Stimulated activated naive CD8-positive, alpha-beta T cell treated with anti-CD3 and anti-CD28 coated beads, Interleukin-15, Interleukin-2, amounts not matched to agents 100 ng/mL and 50 ng/mL, for 24 hours (primary cell): ENCODE results near the gene DAW1.

Experiments used
- H3K27ac Mint-ChIP-seq: one replicate; pipeline ENCODE4 v1.8.0; 2021; ENCODE audit warnings: mild to moderate bottlenecking, mixed read lengths
- H3K27me3 Mint-ChIP-seq: one replicate; pipeline ENCODE4 v1.8.0; 2021; ENCODE audit warnings: mixed read lengths
- H3K36me3 Mint-ChIP-seq: one replicate; pipeline ENCODE4 v1.8.0; 2021; ENCODE audit warnings: low read depth, mixed read lengths
- H3K4me1 Mint-ChIP-seq: one replicate; pipeline ENCODE4 v1.8.0; 2021; ENCODE audit warnings: low read depth, mixed read lengths
- H3K4me3 Mint-ChIP-seq: one replicate; pipeline ENCODE4 v1.8.0; 2021; ENCODE audit warnings: mild to moderate bottlenecking, mixed read lengths
- H3K9me3 Mint-ChIP-seq: one replicate; pipeline ENCODE4 v1.8.0; 2021; ENCODE audit warnings: mixed read lengths

The DAW1 gene

DNA sequence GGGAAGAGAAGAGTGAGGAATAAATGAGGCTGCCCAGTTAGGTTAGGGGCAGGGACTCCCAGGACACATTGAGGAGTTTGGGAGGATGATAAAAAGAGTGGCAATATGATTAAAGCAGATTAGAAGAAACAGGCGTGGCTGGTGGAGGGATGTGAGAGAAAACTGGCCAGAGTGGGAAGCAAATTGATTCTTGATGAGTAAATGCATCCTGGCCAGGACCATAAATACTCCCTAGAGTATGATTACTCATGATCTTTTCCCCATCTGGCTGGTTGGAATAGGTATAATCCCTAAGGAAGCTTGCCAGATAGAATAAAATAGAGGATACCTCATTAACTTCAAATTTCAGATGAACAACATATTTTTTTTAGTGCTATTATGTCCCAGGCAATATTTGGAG is 21.5 kb upstream of the DAW1 start:
- no peak overlapping the region for H3K27ac Mint-ChIP-seq
- no peak overlapping the region for H3K4me3 Mint-ChIP-seq
- peaks cover 15% of the 10 kb centered on the region for H3K27me3 Mint-ChIP-seq
- H3K36me3 Mint-ChIP-seq = no peaks in the 10 kb centered on the region
- peaks cover 4% of the 10 kb centered on the region for H3K9me3 Mint-ChIP-seq
- peaks cover 8% of the 10 kb centered on the region for H3K4me1 Mint-ChIP-seq

DNA sequence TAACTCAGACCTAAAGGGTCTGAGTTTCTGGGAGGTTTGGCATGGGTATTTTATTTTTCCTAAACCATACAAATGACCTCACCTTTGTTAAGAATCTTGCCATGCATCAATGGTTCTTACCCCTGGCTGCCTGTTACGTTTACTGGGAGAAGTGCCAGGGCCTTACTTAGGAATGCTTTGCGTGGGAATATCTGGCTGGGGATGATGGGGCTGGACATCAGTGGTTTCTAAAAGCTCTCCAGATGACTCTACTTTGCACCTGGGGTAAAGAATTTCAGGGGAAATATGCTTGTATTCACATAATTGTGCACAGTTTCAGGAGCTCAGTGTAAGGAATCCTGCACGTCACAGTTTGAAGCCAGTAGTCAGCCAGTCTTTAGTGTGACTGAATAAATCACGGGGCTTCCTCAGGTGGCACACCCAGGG is 18.2 kb upstream of the DAW1 start:
- Mint-ChIP-seq H3K4me3 (no peak overlapping the region), H3K9me3 (no peaks in the 10 kb centered on the region), H3K27ac (no peak overlapping the region), H3K4me1 (peaks cover 3% of the 10 kb centered on the region), H3K36me3 (no peaks in the 10 kb centered on the region), H3K27me3 (peaks cover 23% of the 10 kb centered on the region)

DNA sequence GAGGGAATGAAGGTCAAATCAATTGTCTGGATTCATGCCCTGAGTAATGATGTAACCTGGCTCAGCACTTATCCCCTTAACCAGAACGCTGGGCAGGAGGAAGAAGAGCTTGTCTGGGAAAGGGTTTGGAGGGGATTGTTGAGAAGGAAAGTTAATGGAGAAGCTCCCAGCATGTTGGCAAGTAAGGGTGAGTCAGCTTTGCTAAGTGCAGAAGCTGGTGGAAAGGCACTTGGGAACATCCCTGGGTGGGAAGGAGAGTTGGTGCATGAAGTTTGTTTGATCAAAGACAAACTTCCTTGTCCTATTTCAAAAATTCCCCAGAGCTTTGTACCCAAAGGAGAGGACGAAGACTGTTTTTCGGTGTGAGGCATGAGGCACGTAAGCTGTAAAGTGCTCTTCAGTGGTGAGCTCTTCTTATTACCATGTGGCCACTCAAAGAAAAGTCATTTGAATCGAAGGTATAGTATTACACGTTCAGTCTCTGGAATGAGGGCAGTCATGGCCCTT is 17.6 kb upstream of the DAW1 start:
- H3K9me3 Mint-ChIP-seq = no peaks in the 10 kb centered on the region
- no peaks in the 10 kb centered on the region for H3K4me1 Mint-ChIP-seq
- H3K36me3 Mint-ChIP-seq = no peaks in the 10 kb centered on the region
- peaks cover 23% of the 10 kb centered on the region for H3K27me3 Mint-ChIP-seq
- no peak overlapping the region for H3K4me3 Mint-ChIP-seq
- no peak overlapping the region for H3K27ac Mint-ChIP-seq

DNA sequence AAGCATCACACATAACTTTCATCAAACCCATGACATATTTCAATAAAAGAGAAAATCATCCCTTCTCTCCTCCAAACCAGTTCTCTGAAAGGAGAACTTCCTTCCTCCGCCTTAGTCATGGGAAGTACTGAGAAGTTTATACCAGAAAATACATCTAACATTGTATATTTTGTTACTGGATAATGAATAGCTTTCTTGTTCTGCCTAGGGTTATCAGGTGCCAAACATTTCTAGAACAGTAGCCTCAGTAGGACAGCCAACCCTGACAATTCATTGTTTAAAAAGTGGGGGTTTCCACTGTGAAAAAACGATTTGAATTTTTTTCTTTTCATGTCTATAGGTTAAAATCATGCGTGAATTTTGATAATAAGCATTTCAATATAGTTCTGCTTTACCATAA is 16.0 kb upstream of the DAW1 start:
- H3K27me3 Mint-ChIP-seq = peaks cover 23% of the 10 kb centered on the region
- H3K4me1 Mint-ChIP-seq = no peaks in the 10 kb centered on the region
- H3K9me3 Mint-ChIP-seq = no peaks in the 10 kb centered on the region
- no peak overlapping the region for H3K27ac Mint-ChIP-seq
- no peaks in the 10 kb centered on the region for H3K36me3 Mint-ChIP-seq
- H3K4me3 Mint-ChIP-seq = no peak overlapping the region

DNA sequence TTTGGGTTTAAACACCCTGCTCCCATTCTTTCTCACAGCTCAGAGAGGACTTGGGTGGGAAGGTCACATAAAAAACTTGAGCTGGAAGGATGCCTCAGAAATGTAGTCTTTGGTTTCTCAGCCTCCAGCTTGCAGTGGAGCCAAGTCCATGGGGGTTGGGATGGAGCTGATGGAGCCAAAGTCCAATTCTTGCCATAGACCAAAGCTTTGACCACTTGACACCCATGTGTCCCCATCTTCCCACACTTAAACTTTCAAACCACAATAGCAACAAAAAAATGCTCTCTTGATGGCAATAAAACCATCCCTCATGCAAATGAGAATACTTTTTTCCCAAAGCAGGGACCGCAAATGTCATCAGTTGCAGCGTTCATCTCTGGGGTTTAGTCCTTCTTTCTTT is 14.7 kb upstream of the DAW1 start:
- Mint-ChIP-seq H3K4me1 (no peaks in the 10 kb centered on the region), H3K4me3 (no peak overlapping the region), H3K27me3 (peaks cover 18% of the 10 kb centered on the region), H3K27ac (no peak overlapping the region), H3K36me3 (no peaks in the 10 kb centered on the region), H3K9me3 (no peaks in the 10 kb centered on the region)

DNA sequence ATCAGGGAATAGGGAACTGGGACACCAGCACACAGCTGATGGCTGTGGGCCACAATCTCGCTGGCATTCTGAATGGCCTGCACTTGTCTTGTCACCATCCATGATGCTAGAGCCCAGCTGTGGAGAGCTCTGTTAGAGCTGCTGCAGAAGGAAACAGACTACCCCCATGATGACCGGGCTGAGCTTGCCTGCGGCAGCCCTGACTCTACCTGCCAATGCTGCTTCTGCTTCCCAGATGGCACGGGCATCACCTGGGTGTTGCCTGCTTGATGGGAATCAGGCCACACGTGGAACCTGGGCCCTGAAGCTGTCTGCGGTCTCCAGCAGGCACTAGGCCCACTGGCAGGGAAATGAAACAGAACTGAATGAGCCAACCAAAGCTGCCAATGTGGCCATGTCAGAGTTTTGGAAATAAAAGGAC is 11.2 kb upstream of the DAW1 start:
- Mint-ChIP-seq H3K4me1 (no peaks in the 10 kb centered on the region), H3K4me3 (no peak overlapping the region), H3K9me3 (no peaks in the 10 kb centered on the region), H3K27ac (no peak overlapping the region), H3K36me3 (no peaks in the 10 kb centered on the region), H3K27me3 (peaks cover 4% of the 10 kb centered on the region)

DNA sequence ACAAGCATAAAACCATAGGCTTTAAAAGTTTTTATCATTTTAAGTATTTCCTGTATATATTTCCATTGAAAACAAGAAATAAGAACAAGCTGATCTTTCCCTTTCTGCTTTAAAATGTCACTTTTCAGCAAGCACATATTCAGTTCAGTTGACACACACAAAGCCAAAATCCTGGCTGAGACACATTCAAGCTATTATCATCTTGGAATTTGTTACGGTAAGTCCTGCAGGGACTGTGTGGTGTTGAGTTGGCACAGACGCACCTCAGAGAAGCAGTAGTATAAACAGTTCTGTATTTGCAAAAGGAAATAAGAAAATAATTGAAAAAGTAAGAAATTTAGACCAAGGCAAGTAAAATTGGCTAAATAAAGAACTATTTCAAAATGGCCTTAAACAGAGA is 10.4 kb upstream of the DAW1 start:
- Mint-ChIP-seq H3K36me3 (no peaks in the 10 kb centered on the region), H3K4me3 (no peak overlapping the region), H3K9me3 (no peaks in the 10 kb centered on the region), H3K27me3 (peaks cover under 1% of the 10 kb centered on the region), H3K4me1 (no peaks in the 10 kb centered on the region), H3K27ac (no peak overlapping the region)

DNA sequence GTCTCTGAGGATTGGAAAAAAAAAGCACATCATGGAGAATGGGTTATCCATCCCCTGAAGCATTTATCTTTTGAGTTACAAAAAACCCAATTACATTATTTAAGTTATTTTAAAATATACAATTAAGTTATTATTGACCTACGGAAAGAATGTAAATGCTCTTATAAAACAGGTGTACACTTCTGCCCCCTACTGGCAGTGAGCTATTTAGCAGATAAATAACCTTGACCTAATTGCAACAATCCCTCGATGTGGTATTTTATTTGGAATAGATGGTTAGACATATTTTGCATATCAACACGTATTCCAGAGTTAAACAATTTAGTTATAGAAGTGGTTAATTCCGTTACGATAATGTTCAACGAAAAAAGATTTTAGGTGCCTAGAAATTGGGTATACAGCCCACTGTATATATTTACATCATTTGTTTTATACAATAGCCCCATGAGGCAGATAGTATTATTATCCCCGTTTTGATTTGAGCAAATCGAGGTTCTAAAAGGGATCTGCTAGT is 9.1 kb upstream of the DAW1 start:
- Mint-ChIP-seq H3K4me1 (no peaks in the 10 kb centered on the region), H3K4me3 (no peak overlapping the region), H3K9me3 (no peaks in the 10 kb centered on the region), H3K36me3 (no peaks in the 10 kb centered on the region), H3K27me3 (peaks cover 5% of the 10 kb centered on the region), H3K27ac (no peak overlapping the region)

DNA sequence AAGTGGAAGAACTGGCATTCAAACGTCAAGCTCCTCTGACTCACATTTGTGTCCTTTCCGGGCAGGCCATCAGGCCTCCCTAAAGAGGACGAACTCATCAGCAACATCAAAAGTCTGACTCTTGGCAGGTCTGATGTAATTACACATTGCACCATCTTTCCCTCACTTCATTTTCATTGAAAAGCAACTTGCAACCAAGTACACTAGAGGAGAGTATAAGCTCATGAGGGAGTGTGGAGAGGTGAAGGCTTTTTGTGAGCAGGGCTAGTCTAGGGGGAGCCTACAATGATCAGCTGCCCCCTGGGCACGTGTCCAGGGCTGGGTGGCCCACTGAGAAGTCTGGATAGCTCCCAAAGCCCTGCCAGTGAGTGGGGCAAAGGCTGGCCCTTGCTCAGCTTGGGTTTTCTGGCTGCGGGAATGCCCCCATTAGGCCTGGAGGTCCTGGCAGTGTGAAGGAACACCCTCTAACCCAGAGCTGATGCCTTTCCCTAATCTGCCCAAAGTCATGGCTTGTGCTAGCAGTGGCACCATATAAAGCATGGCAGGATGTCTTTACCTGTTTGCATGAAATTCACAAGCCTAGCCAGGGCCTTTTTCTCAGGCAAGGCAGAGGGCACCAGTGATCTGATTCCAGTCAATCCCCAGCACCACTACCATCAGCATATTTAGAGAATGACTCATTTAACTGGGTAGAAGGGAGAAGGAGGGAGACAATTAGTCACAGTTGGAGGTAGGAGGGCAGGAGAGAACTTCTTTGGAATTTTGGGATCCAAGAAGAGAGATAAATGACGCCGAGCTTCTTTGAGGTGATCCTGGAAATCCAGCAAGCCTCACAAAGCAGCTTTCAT is 8.5 kb upstream of the DAW1 start:
- no peaks in the 10 kb centered on the region for H3K36me3 Mint-ChIP-seq
- H3K27me3 Mint-ChIP-seq = peaks cover 6% of the 10 kb centered on the region
- no peak overlapping the region for H3K27ac Mint-ChIP-seq
- no peaks in the 10 kb centered on the region for H3K4me1 Mint-ChIP-seq
- no peak overlapping the region for H3K4me3 Mint-ChIP-seq
- H3K9me3 Mint-ChIP-seq = no peaks in the 10 kb centered on the region

DNA sequence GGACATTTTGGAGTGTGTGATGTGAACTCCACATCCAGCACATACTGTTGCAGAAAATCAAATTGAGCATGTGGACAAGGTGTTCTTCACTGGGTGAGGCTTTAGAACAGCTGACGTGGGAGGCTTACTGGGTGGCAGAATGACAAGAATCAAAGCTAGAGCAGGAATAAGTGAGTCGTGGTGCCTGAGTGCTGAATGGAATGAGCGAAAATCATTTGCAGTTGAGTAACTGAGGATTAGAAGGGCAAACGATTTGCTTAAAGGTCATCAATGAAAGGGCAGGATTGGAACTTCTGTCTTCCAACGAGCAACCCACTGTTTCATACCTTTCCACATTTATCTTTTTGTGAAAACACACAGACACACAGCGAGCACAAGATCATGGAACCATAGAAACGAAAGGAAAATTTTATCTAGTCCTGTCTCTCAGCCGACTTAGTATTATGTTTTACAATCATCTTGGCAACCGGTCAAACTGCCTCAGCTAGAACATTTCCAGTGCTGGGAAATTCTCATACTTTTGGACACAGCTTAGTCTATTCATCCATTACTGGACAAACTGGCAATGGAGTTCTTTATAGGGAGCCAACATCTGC is 7.2 kb upstream of the DAW1 start:
- Mint-ChIP-seq H3K27ac (no peak overlapping the region), H3K27me3 (peaks cover 6% of the 10 kb centered on the region), H3K4me3 (no peak overlapping the region), H3K36me3 (no peaks in the 10 kb centered on the region), H3K9me3 (no peaks in the 10 kb centered on the region), H3K4me1 (no peaks in the 10 kb centered on the region)

DNA sequence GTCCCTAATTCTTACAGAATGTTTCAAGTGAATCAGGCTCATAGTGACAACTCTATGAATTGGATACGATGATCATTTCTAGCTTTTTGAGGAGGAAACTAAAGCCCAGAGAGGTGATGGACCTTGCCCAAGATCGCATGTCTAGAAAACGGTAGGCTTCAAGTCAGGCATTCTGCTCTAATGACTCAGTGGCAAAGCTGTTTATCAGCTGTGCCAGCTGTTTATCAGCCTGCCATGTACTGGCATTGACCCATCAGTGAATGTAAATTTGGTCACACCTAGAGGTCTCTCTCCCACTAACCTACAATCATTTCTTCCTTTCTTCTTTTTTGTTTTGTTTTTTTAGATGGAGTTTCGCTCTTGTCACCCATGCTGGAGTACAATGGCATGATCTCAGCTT is 6.1 kb upstream of the DAW1 start:
- no peaks in the 10 kb centered on the region for H3K36me3 Mint-ChIP-seq
- H3K4me3 Mint-ChIP-seq = no peak overlapping the region
- peaks cover 15% of the 10 kb centered on the region for H3K27me3 Mint-ChIP-seq
- no peaks in the 10 kb centered on the region for H3K4me1 Mint-ChIP-seq
- H3K9me3 Mint-ChIP-seq = no peaks in the 10 kb centered on the region
- no peak overlapping the region for H3K27ac Mint-ChIP-seq

DNA sequence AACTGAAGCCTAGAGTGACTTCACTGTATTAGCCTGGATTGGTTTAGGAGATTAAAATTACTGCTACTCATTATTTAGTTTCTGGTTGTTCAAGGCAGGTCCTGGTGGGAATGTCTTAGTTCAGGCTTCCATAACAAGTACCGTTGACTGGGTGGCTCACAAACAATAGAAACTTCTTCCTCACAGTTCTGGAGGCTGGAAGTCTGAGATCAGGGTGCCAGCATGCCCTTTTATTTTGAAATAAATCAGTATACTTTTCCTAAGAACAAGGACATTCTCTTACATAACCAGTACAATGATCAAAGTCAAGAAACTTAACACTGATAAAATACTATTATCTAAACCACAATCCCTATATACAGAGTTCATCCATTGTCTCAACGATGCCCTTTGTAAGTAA is 4.0 kb upstream of the DAW1 start:
- Mint-ChIP-seq H3K36me3 (no peaks in the 10 kb centered on the region), H3K9me3 (no peaks in the 10 kb centered on the region), H3K27ac (no peak overlapping the region), H3K4me3 (no peak overlapping the region), H3K27me3 (peaks cover 27% of the 10 kb centered on the region), H3K4me1 (no peaks in the 10 kb centered on the region)

DNA sequence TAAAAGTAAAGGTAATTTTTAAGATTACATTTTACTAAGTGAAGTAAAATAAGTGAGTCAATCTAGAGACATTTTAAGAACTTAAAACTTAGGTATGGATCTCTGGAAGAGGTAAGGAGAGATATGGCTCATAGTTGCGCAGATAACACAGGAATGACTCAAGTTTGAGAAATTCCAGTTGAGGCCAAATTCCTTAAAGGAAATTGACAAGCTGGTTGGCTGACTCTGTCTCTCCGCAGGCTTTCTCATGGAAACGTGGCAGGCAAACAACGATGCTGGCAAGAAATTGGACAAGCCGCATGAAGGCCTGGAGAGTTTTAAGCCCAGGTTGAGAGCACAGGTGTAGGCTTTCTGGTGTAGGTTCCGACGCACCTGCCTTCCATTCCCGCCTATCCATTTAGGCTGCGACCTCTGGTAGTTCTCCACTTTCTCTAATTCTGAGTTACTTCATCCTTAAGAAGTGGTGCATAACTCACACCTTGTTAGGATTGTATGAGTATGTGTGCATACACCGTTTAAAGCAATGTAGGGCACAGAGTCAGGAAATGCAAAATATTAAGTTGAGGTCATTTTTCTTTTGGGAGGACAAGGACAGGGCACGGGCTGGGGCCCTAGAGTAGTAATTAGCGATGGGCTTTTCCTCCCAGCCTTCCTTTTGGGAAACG is 589 bp upstream of the DAW1 start:
- Mint-ChIP-seq H3K27ac (no peak overlapping the region), H3K27me3 (peaks cover 51% of the 10 kb centered on the region), H3K36me3 (no peaks in the 10 kb centered on the region), H3K4me1 (no peaks in the 10 kb centered on the region), H3K4me3 (no peak overlapping the region), H3K9me3 (peaks cover 4% of the 10 kb centered on the region)

DNA sequence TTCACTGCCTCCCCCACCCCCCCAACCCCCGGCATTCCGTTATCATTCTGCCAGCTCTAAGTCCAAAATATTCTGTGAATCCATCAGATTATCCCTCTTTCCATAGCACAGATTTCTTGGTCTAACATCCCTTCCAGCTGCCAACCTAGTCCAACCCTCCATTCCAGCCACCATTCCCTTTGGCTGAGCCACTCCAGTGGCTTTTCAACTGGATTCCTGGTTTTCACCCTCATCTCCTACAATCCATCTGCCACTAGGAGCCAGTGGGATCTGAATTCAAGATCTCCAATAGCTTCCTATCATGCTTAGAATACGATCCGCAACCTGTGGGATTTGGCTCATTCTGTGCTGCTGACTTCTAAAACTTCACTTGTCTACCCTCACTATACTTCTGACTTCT is 1.2 kb downstream of the DAW1 start:
- Mint-ChIP-seq H3K4me1 (no peaks in the 10 kb centered on the region), H3K27me3 (peaks cover 45% of the 10 kb centered on the region), H3K27ac (no peak overlapping the region), H3K36me3 (no peaks in the 10 kb centered on the region), H3K4me3 (no peak overlapping the region), H3K9me3 (peaks cover 4% of the 10 kb centered on the region)

DNA sequence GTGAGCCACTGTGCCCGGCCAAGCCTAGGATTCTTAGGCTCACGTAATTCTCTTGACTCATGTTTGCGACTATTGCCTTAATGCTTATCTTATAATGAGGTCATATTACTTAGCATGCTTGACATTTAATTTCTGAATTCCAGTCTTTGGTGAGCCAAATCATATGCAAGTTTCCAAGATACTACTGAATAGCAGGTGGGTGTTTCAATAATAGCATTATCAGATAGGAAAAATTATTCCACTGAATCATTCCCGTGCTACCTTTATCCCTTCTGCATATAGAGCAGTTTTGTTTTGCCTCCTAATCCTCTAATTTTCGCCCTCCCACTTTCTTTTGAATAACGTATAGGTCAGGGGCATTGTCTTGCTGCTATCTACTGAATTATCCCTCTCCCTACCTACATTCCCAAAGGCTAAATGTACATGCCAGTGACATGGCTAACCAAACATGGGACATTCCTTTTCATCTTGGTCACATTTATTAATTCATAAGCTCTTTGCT is 4.9 kb downstream of the DAW1 start:
- H3K27ac Mint-ChIP-seq = no peak overlapping the region
- peaks cover 4% of the 10 kb centered on the region for H3K9me3 Mint-ChIP-seq
- H3K36me3 Mint-ChIP-seq = no peaks in the 10 kb centered on the region
- H3K4me3 Mint-ChIP-seq = no peak overlapping the region
- peaks cover 37% of the 10 kb centered on the region for H3K27me3 Mint-ChIP-seq
- H3K4me1 Mint-ChIP-seq = no peaks in the 10 kb centered on the region
